Measurements from ENCODE around the gene PRKAG2. TPM values are rescaled to one million over a fixed set of nuclear protein-coding genes. Genes with fewer than 3 reads are reported as not detected.

PRKAG2 gene
- total and polyA plus RNA-seq, 8 donors, result 7.4 to 16.7 (median 9.2) TPM

DNA sequence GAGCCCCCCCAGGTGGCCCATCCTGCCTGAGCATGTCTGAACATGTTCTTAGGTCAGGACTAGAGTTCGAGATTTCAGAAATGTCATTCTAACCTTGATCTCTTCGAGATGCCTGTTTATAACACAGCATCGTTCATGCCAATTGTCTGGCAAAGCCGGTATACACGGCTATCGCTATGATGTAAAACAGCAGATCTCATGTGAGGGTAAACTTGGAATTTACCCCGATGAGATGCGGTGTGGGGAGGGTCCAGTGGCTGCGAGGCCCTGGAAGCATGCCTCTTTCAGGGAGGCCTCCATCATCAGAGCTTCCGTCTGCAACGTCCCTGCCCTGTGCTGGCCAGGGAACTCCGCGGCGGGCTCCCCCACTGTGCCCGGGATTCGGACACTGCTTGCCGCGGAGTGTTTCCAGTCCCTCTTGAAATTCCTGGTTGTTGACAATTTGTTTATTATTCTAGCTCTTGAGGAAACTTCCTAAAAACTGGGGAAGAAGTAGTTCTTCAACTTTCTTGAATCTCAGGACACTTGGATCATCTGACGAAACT is 188.6 kb downstream of the PRKAG2 start:
- H3K27ac ChIP-seq, result peak overlapping the region in 1 of 4 donors; percentile 23
- WGBS, 2 donors, result 91 to 93% methylated on average over 19 of the region's 19 CpGs

GRCh38 chr7:151687523-151688235 is 189.2 kb downstream of the PRKAG2 start:
- ATAC-seq (peak; percentile 60 to 75 (median 70)), FAIRE-seq (no peak), DNase-seq (peak in 4 of 6 donors; percentile 52 to 61 (median 59))
- H3K27me3 ChIP-seq, result no peaks in the 10 kb centered on the region
- 59 to 60% methylated on average over 15 to 16 of the region's 16 CpGs for WGBS, 2 donors
- no peaks in the 10 kb centered on the region for H3K9me3 ChIP-seq
- H3K4me3 ChIP-seq, result no peak overlapping the region
- intact Hi-C loops (cut with DNase I), result no loop called here
- TF ChIP-seq, protein P1, sequence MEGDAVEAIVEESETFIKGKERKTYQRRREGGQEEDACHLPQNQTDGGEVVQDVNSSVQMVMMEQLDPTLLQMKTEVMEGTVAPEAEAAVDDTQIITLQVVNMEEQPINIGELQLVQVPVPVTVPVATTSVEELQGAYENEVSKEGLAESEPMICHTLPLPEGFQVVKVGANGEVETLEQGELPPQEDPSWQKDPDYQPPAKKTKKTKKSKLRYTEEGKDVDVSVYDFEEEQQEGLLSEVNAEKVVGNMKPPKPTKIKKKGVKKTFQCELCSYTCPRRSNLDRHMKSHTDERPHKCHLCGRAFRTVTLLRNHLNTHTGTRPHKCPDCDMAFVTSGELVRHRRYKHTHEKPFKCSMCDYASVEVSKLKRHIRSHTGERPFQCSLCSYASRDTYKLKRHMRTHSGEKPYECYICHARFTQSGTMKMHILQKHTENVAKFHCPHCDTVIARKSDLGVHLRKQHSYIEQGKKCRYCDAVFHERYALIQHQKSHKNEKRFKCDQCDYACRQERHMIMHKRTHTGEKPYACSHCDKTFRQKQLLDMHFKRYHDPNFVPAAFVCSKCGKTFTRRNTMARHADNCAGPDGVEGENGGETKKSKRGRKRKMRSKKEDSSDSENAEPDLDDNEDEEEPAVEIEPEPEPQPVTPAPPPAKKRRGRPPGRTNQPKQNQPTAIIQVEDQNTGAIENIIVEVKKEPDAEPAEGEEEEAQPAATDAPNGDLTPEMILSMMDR (IDR thresholded peaks at IDR 0.05), result no peak
- H3K27ac ChIP-seq, result peak overlapping the region in 2 of 4 donors; percentile 3 to 23
- no peaks in the 10 kb centered on the region for H3K36me3 ChIP-seq
- peaks cover 0 to 4% (median 0%) of the 10 kb centered on the region in 3 donors for H3K4me1 ChIP-seq

More for the DNA sequence above, 188.6 kb downstream of the PRKAG2 start:
- H3K9me3 ChIP-seq, result no peaks in the 10 kb centered on the region
- H3K36me3 ChIP-seq, result no peaks in the 10 kb centered on the region
- no peak for FAIRE-seq
- no peak overlapping the region for H3K4me3 ChIP-seq
- no peak for DNase-seq
- H3K4me1 ChIP-seq, result peaks cover 0 to 4% (median 0%) of the 10 kb centered on the region in 3 donors
- ATAC-seq, result no peak
- intact Hi-C loops (cut with DNase I), result no loop called here
- TF ChIP-seq, protein P1 (IDR thresholded peaks at IDR 0.05), result no peak
- H3K27me3 ChIP-seq, result no peaks in the 10 kb centered on the region

DNA sequence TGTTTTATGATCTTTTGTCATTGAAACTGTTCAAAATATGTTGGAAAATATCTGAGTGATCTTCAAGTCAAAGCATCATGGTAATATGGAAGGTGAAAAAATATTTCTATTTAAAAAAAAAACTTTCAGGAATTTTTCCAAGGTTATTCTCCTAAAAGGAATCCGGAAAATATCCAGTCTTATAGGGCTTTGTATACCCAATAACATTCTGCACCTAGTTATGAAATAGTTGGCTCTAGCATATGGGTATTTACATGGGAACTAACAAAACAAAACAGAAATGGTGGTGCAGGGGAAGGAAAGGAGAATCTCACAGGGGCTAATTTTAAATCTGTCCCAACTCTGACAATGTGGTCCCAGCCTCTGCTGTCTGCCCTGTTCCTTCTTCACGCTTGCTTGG is 190.1 kb downstream of the PRKAG2 start:
- ATAC-seq (no peak), FAIRE-seq (no peak), DNase-seq (no peak)
- Histone ChIP-seq H3K36me3 (no peaks in the 10 kb centered on the region), H3K9me3 (no peaks in the 10 kb centered on the region), H3K4me1 (peaks cover 0 to 4% (median 0%) of the 10 kb centered on the region in 3 donors), H3K27me3 (no peaks in the 10 kb centered on the region), H3K27ac (no peak overlapping the region), H3K4me3 (no peak overlapping the region)
- 86% methylated on average over 2 of the region's 2 CpGs for WGBS, 2 donors
- intact Hi-C loops (cut with DNase I), result no loop called here
- TF ChIP-seq, protein P1 (IDR thresholded peaks at IDR 0.05), result no peak

GRCh38 chr7:151686016-151686766 is 190.7 kb downstream of the PRKAG2 start:
- 67 to 70% methylated on average over 13 of the region's 13 CpGs for WGBS, 2 donors
- Histone ChIP-seq H3K9me3 (no peaks in the 10 kb centered on the region), H3K27me3 (no peaks in the 10 kb centered on the region), H3K27ac (no peak overlapping the region), H3K4me1 (peaks cover 0 to 4% (median 0%) of the 10 kb centered on the region in 3 donors), H3K4me3 (no peak overlapping the region), H3K36me3 (no peaks in the 10 kb centered on the region)
- intact Hi-C loops (cut with DNase I), result no loop called here
- ATAC-seq (peak in 1 of 4 donors; percentile 54), DNase-seq (peak in 1 of 6 donors; percentile 49), FAIRE-seq (no peak)
- TF ChIP-seq, protein P1 (IDR thresholded peaks at IDR 0.05), result no peak
